ENCODE results near the gene DNAJB14.

Gene DNAJB14

DNA sequence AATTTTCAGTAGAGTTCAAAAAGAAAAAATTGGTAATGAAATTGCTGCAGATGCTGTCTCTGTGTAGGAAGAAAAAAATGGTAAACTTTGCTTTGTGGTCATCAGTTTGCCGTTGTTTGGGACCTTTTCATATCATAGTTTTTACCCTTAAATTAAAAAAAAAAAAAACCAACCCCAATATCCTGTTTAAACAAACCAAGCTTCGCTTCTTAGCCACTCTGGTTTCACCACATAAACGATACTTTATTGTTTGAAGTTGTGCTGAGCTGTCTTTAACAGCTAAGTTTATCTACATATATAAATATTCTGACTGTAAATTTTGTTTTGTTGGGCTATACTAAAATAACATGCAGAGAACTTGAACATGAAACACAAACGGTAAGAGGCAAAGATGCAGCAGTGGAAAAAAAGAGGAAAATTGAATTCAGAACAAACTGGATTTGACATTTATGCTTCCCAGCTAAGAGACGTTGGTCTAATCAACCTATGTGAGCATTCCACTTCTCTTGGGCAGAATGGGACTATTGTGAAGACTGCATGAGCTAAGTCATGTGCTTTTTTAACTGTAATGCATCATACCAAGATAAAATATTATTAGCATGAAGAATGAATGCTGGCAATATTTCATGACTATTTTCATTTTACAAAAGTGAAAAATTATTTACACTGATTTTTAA is 19.4 kb upstream of the DNAJB14 start:
- Histone ChIP-seq H3K36me3 (ENCODE audit: insufficient read depth, low read length) (no peaks in the 10 kb centered on the region), H3K9ac (ENCODE audit: low read depth, low read length, poor library complexity, severe bottlenecking) (peak overlapping the region; percentile 57), H3F3A (ENCODE audit: low read depth) (no peaks in the 10 kb centered on the region), H2AFZ (ENCODE audit: low read length) (peak overlapping the region; percentile 83), H3K4me1 (ENCODE audit: insufficient read depth, low read length, poor library complexity, severe bottlenecking) (peaks cover 24% of the 10 kb centered on the region), H3K4me3 (ENCODE audit: low read length, poor library complexity, severe bottlenecking) (peak overlapping the region; percentile 61), H3K4me2 (ENCODE audit: low read depth, low read length, poor library complexity, severe bottlenecking) (peak overlapping the region; percentile 76), H3K27me3 (ENCODE audit: insufficient read depth, low read length, poor library complexity, severe bottlenecking) (no peaks in the 10 kb centered on the region), H3K79me2 (ENCODE audit: insufficient read depth, low read length) (no peaks in the 10 kb centered on the region), H4K20me1 (ENCODE audit: insufficient read depth, low read length, poor library complexity, severe bottlenecking) (no peaks in the 10 kb centered on the region), H3K9me3 (ENCODE audit: insufficient read depth, low read depth, low read length) (no peaks in the 10 kb centered on the region), H3K9me2 (replicated peaks; ENCODE audit: low read depth, low read length) (no peaks in the 10 kb centered on the region)
- TF ChIP-seq, protein P1, sequence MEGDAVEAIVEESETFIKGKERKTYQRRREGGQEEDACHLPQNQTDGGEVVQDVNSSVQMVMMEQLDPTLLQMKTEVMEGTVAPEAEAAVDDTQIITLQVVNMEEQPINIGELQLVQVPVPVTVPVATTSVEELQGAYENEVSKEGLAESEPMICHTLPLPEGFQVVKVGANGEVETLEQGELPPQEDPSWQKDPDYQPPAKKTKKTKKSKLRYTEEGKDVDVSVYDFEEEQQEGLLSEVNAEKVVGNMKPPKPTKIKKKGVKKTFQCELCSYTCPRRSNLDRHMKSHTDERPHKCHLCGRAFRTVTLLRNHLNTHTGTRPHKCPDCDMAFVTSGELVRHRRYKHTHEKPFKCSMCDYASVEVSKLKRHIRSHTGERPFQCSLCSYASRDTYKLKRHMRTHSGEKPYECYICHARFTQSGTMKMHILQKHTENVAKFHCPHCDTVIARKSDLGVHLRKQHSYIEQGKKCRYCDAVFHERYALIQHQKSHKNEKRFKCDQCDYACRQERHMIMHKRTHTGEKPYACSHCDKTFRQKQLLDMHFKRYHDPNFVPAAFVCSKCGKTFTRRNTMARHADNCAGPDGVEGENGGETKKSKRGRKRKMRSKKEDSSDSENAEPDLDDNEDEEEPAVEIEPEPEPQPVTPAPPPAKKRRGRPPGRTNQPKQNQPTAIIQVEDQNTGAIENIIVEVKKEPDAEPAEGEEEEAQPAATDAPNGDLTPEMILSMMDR (conservative IDR thresholded peaks at IDR 0.05; ENCODE audit: low read length) = no peak
- no peak for TF ChIP-seq EZH2phosphoT487 (IDR thresholded peaks at IDR 0.05; ENCODE audit: borderline replicate concordance)

DNA sequence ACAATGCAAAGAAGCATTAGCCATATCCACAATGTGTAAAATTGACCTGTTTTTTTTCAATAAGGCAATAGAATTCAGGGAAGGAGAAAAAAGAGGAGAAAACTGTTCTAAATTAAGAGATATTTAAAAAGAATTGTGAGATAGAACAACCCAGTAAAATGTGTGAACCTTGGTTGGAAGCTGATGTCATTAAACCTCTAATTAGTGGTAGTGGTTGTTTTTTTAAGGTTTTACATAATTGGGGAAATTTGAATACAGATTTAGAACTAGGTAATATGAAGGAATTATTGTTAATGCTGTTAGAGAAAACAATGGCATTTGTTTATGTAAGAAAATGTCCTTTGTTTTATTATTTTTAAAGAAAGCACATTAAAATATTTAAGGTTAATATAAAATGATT is 18.8 kb upstream of the DNAJB14 start:
- Histone ChIP-seq H4K20me1 (ENCODE audit: insufficient read depth, low read length, poor library complexity, severe bottlenecking) (no peaks in the 10 kb centered on the region), H3K27me3 (ENCODE audit: insufficient read depth, low read length, poor library complexity, severe bottlenecking) (no peaks in the 10 kb centered on the region), H3K9me3 (ENCODE audit: insufficient read depth, low read depth, low read length) (no peaks in the 10 kb centered on the region), H3K79me2 (ENCODE audit: insufficient read depth, low read length) (no peaks in the 10 kb centered on the region), H3K9me2 (replicated peaks; ENCODE audit: low read depth, low read length) (no peaks in the 10 kb centered on the region), H3K36me3 (ENCODE audit: insufficient read depth, low read length) (no peaks in the 10 kb centered on the region), H3K4me2 (ENCODE audit: low read depth, low read length, poor library complexity, severe bottlenecking) (peak overlapping the region; percentile 76), H3K4me3 (ENCODE audit: low read length, poor library complexity, severe bottlenecking) (peak overlapping the region; percentile 61), H3K9ac (ENCODE audit: low read depth, low read length, poor library complexity, severe bottlenecking) (peak overlapping the region; percentile 57), H3K4me1 (ENCODE audit: insufficient read depth, low read length, poor library complexity, severe bottlenecking) (peaks cover 24% of the 10 kb centered on the region), H3F3A (ENCODE audit: low read depth) (no peaks in the 10 kb centered on the region), H2AFZ (ENCODE audit: low read length) (peak overlapping the region; percentile 72)
- TF ChIP-seq, protein P1 (conservative IDR thresholded peaks at IDR 0.05; ENCODE audit: low read length) = no peak
- no peak for TF ChIP-seq EZH2phosphoT487 (IDR thresholded peaks at IDR 0.05; ENCODE audit: borderline replicate concordance)

DNA sequence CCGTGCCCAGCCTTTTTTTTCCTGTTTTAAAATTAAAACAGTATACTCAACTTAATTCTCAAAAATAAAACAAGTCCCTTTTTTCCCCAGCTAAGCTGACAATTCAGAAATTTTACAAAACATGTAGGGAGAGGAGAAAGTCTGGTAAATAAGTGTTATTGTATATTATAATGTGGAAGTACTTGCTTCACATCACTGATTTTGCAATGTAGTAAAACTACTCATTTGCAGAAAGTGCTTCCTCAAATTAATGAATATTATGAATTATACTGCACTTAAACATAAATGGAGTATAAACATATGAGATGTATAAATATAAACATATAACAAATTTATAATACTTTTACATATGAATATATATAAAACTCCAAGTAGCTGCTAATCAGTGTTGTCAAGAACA is 15.3 kb upstream of the DNAJB14 start:
- H2AFZ ChIP-seq (ENCODE audit: low read length) = no peak overlapping the region
- peaks cover 23% of the 10 kb centered on the region for H3K4me1 ChIP-seq (ENCODE audit: insufficient read depth, low read length, poor library complexity, severe bottlenecking)
- H3K9ac ChIP-seq (ENCODE audit: low read depth, low read length, poor library complexity, severe bottlenecking) = no peak overlapping the region
- no peaks in the 10 kb centered on the region for H3K27me3 ChIP-seq (ENCODE audit: insufficient read depth, low read length, poor library complexity, severe bottlenecking)
- H3K4me2 ChIP-seq (ENCODE audit: low read depth, low read length, poor library complexity, severe bottlenecking) = no peak overlapping the region
- no peaks in the 10 kb centered on the region for H4K20me1 ChIP-seq (ENCODE audit: insufficient read depth, low read length, poor library complexity, severe bottlenecking)
- no peaks in the 10 kb centered on the region for H3K79me2 ChIP-seq (ENCODE audit: insufficient read depth, low read length)
- H3F3A ChIP-seq (ENCODE audit: low read depth) = no peaks in the 10 kb centered on the region
- no peak overlapping the region for H3K4me3 ChIP-seq (ENCODE audit: low read length, poor library complexity, severe bottlenecking)
- no peaks in the 10 kb centered on the region for H3K9me2 ChIP-seq (replicated peaks; ENCODE audit: low read depth, low read length)
- no peaks in the 10 kb centered on the region for H3K36me3 ChIP-seq (ENCODE audit: insufficient read depth, low read length)
- TF ChIP-seq, protein P1 (conservative IDR thresholded peaks at IDR 0.05; ENCODE audit: low read length) = no peak
- TF ChIP-seq EZH2phosphoT487 (IDR thresholded peaks at IDR 0.05; ENCODE audit: borderline replicate concordance) = no peak
- no peaks in the 10 kb centered on the region for H3K9me3 ChIP-seq (ENCODE audit: insufficient read depth, low read depth, low read length)

Data from Loucy (cell line).